OCI-LY3 (cell line): ENCODE results near the gene IGFBP4.

ENCODE experiments used
- H2AFZ ChIP-seq: fragments of 200-600, 300-600 bp; shearing (Covaris generic); 2 replicates; pipeline ENCODE4 v1.6.0; 2014; ENCODE audit warnings: antibody characterized with exemption, low read depth, low read length
- H3K27ac ChIP-seq: fragments of 200-600, 300-600 bp; sonication (generic); 2 replicates; pipeline ENCODE4 v1.5.1; 2014; ENCODE audit warnings: mild to moderate bottlenecking, low read length, moderate library complexity, mixed read lengths
- H3K27me3 ChIP-seq: fragments of 200-600, 300-600 bp; sonication (generic); 2 replicates; pipeline ENCODE4 v1.6.1; 2014; ENCODE audit warnings: low read depth, low read length, mixed read lengths
- H3K36me3 ChIP-seq: fragments of 200-600, 300-600 bp; sonication (generic); replicated peaks from 2 replicates; pipeline ENCODE3; 2014; ENCODE audit warnings: low read depth, low read length, mixed read lengths
- H3K4me1 ChIP-seq: fragments of 300-600, 200-600 bp; sonication (generic); 2 replicates; pipeline ENCODE4 v1.6.1; 2014; ENCODE audit warnings: low read length, mixed read lengths
- H3K4me2 ChIP-seq: fragments of 200-600, 300-600 bp; sonication (generic); 2 replicates; pipeline ENCODE4 v1.6.1; 2014; ENCODE audit warnings: low read length, mixed read lengths
- H3K4me3 ChIP-seq: fragments of 300-600, 200-600 bp; sonication (generic); 2 replicates; pipeline ENCODE4 v1.5.1; 2014; ENCODE audit warnings: antibody characterized with exemption, mild to moderate bottlenecking, low read length, moderate library complexity
- H3K79me2 ChIP-seq: fragments of 300-600, 200-600 bp; shearing (Covaris generic); 2 replicates; pipeline ENCODE4 v1.6.1; 2014; ENCODE audit warnings: mild to moderate bottlenecking, low read length, mixed read lengths
- H3K9ac ChIP-seq: fragments of 300-600, 200-600 bp; shearing (Covaris generic); 2 replicates; pipeline ENCODE4 v1.6.0; 2014; ENCODE audit warnings: mild to moderate bottlenecking, low read length, moderate library complexity
- H3K9me3 ChIP-seq: fragments of 200-600, 300-600 bp; shearing (Covaris generic); 2 replicates; pipeline ENCODE4 v1.6.1; 2014; ENCODE audit warnings: low read length, mixed read lengths; ENCODE audit not compliant: insufficient read depth
- H4K20me1 ChIP-seq: fragments of 200-600, 300-600 bp; sonication (generic); 2 replicates; pipeline ENCODE4 v1.6.1; 2016; ENCODE audit warnings: low read length, mixed read lengths; ENCODE audit not compliant: insufficient read depth
- CTCF ChIP-seq: fragments of 200-600, 300-600 bp; sonication (generic); IDR thresholded peaks from 2 replicates; pipeline ENCODE4 v1.5.1; 2014; ENCODE audit warnings: antibody characterized with exemption, low read length, low read depth
- EZH2phosphoT487 ChIP-seq: fragments of 200-600 bp; shearing (Covaris generic); IDR thresholded peaks from 2 replicates; pipeline ENCODE4 v1.6.1; 2018; ENCODE audit warnings: antibody characterized with exemption, mixed run types, low read depth

Gene IGFBP4

GRCh38 chr17:40490289-40490853 lies 47.1 kb downstream of the IGFBP4 start:
- peak overlapping the region; percentile 43 for H3K9ac ChIP-seq
- TF ChIP-seq CTCF (no peak), EZH2phosphoT487 (no peak)
- no peaks in the 10 kb centered on the region for H3K36me3 ChIP-seq
- no peaks in the 10 kb centered on the region for H4K20me1 ChIP-seq
- peak overlapping the region; percentile 66 for H2AFZ ChIP-seq
- H3K79me2 ChIP-seq = no peaks in the 10 kb centered on the region
- H3K4me1 ChIP-seq = peaks cover 27% of the 10 kb centered on the region
- peaks cover 13% of the 10 kb centered on the region for H3K27me3 ChIP-seq
- peak overlapping the region; percentile 46 for H3K4me3 ChIP-seq
- H3K9me3 ChIP-seq = no peaks in the 10 kb centered on the region
- peak overlapping the region; percentile 40 for H3K27ac ChIP-seq
- peak overlapping the region; percentile 73 for H3K4me2 ChIP-seq

- TF ChIP-seq CTCF (no peak), EZH2phosphoT487 (no peak)
- Histone ChIP-seq H2AFZ (peak overlapping the region; percentile 66), H4K20me1 (no peaks in the 10 kb centered on the region), H3K27me3 (peaks cover 7% of the 10 kb centered on the region), H3K27ac (peak overlapping the region; percentile 23; the same call in 1 of the 2 replicates), H3K4me3 (peak overlapping the region; percentile 46), H3K9ac (peak overlapping the region; percentile 43; the same call in 1 of the 2 replicates), H3K4me2 (peak overlapping the region; percentile 73), H3K36me3 (no peaks in the 10 kb centered on the region), H3K9me3 (no peaks in the 10 kb centered on the region), H3K4me1 (peaks cover 27% of the 10 kb centered on the region), H3K79me2 (no peaks in the 10 kb centered on the region)
These were observed 47.7 kb downstream of the IGFBP4 start for GRCh38 chr17:40490982-40491381.

DNA sequence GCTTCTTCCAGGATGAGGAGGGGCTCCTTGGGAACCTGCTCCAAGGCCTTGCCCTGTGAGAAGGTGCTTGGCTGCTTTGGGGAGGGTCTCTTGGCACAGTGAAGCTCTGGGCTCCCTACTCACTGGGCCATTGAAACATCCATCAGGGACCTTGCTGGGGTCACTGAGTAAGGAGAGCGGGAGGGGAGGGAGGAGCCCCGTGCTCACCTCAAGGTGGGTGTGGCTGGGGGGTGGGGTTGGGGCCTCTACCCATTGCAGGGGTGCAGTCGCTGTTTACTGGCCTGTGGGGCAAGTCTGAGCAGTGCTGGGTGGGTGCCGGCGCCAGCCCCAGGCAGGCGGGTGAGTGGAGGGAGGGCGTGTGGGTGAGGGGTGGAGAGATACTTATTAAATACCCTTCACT lies 48.2 kb downstream of the IGFBP4 start:
- no peak overlapping the region for H2AFZ ChIP-seq
- peak overlapping the region; percentile 73; the same call in 1 of the 2 replicates for H3K4me2 ChIP-seq
- H3K27me3 ChIP-seq = peaks cover 3% of the 10 kb centered on the region
- no peak overlapping the region for H3K9ac ChIP-seq
- no peaks in the 10 kb centered on the region for H3K79me2 ChIP-seq
- TF ChIP-seq CTCF (no peak), EZH2phosphoT487 (no peak)
- peaks cover 27% of the 10 kb centered on the region for H3K4me1 ChIP-seq
- no peaks in the 10 kb centered on the region for H3K36me3 ChIP-seq
- no peaks in the 10 kb centered on the region for H4K20me1 ChIP-seq
- no peaks in the 10 kb centered on the region for H3K9me3 ChIP-seq
- H3K4me3 ChIP-seq = no peak overlapping the region
- no peak overlapping the region for H3K27ac ChIP-seq

GRCh38 chr17:40493697-40494096 lies 50.4 kb downstream of the IGFBP4 start:
- TF ChIP-seq CTCF (no peak), EZH2phosphoT487 (no peak)
- Histone ChIP-seq H3K79me2 (no peaks in the 10 kb centered on the region), H2AFZ (no peak overlapping the region), H4K20me1 (no peaks in the 10 kb centered on the region), H3K9me3 (no peaks in the 10 kb centered on the region), H3K4me2 (no peak overlapping the region), H3K4me1 (peaks cover 27% of the 10 kb centered on the region), H3K4me3 (no peak overlapping the region), H3K27me3 (0 out of 2 replicates have a peak, but pooled peaks cover 4% of the 10 kb centered on the region), H3K27ac (no peak overlapping the region), H3K36me3 (no peaks in the 10 kb centered on the region), H3K9ac (no peak overlapping the region)
